GM12873 (cell line): Measurements from ENCODE around the gene NCLN.

Source experiments
- TF ChIP-seq, protein P1 (sequence below): IDR thresholded peaks from 2 replicates; pipeline ENCODE4 v1.5.1; 2012; ENCODE audit warnings: low read depth, mild to moderate bottlenecking, moderate library complexity, low read length, control low read depth; ENCODE audit not compliant: insufficient read depth; ENCODE audit errors: missing control alignments

Gene NCLN

DNA sequence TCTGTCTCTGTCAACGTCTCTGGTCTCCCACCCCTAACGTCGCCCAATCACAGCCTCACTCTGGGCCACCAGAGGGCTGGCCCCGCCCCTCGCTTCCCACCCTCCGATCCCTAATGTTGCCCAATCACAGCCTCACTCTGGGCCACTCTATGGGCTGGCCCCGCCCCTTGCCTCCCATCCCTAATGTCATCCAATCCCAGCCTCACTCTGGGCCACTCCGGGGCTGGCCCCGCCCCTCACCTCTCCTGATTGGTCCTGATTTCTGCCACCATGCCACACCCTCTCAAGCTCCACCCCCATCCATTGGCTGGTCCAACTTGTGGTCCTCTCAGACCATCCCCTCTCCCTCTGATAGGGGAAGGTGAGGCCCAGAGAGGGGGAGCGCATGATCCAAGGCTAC is 63.7 kb downstream of the NCLN start:
- TF ChIP-seq, protein P1, sequence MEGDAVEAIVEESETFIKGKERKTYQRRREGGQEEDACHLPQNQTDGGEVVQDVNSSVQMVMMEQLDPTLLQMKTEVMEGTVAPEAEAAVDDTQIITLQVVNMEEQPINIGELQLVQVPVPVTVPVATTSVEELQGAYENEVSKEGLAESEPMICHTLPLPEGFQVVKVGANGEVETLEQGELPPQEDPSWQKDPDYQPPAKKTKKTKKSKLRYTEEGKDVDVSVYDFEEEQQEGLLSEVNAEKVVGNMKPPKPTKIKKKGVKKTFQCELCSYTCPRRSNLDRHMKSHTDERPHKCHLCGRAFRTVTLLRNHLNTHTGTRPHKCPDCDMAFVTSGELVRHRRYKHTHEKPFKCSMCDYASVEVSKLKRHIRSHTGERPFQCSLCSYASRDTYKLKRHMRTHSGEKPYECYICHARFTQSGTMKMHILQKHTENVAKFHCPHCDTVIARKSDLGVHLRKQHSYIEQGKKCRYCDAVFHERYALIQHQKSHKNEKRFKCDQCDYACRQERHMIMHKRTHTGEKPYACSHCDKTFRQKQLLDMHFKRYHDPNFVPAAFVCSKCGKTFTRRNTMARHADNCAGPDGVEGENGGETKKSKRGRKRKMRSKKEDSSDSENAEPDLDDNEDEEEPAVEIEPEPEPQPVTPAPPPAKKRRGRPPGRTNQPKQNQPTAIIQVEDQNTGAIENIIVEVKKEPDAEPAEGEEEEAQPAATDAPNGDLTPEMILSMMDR = no peak

DNA sequence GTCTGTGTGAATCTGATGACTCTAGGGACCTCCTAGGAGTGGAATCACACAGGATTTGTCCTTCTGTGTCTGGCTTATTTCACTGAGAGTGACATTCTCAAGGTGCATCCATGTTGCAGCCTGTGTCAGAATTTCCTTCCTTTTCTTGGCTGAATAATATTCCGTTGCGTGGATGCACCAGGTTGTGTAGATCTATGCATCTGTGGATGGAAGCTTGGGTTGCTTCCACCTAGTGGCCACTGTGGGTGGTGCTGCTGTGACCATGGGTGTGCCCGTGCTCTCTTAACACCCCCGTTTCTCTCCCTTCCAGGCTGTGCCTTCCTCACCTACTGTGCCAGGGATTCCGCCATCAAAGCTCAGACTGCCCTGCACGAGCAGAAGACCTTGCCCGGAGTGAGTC is 64.9 kb downstream of the NCLN start:
- TF ChIP-seq, protein P1 = peak; percentile 87

DNA sequence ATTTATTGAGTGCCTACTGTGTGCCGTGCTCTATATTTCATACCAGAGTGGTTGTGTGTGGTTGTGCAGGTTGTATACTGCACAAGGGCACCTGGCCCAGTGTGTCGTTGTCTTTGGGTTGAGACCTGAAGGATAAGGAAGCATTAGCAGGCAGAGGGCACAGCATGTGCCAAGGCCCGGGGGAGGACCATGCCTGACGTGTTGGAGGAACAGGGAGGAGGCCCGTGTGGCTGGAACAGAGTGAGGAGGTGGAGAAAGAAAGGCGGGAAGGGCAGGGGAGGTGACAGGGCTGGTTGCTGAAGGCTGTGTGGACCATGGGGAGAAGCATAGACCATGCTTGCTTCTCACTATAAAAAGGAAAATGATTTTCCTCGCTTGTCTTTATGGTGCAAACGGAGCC is 65.5 kb downstream of the NCLN start:
- TF ChIP-seq, protein P1 = no peak

DNA sequence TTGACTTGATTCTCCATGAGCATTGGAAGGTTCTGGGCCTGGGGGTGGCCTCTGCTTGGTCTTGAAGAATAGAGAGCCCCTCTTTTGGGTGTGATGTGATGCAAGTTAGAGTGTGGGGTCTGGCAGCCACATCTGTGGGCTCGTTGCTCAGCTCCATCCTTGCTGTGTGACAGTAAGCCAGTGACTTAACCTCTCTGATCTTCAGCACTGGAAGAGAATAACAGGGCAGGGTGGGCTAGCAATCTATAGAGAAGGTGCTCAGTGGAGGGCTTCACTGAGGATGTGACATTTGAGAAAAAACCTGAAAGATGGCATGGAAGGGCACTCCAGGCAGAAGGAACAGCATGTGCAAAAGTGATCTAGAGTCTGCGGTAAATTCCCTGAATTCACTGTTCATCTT is 66.9 kb downstream of the NCLN start:
- TF ChIP-seq, protein P1 = no peak

DNA sequence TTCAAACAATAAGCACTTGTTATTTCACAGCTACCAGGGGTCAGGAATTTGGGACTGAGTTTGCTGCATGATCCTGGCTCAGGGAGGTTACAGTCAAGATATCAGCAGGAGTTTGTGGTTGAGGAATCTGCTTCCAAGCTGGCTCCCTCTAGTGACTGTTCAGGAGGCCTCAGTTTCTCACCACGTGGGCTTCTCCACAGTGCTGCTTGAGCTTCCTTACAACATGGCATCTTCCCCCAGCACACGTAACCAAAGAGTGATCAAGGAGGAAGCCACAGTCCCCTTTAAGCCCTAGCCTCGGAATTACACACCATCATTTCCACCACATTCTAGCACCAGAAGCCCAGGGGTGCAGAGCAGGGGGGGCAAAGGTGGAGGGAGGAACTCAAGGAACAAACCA is 67.5 kb downstream of the NCLN start:
- TF ChIP-seq, protein P1 = peak; percentile 23

DNA sequence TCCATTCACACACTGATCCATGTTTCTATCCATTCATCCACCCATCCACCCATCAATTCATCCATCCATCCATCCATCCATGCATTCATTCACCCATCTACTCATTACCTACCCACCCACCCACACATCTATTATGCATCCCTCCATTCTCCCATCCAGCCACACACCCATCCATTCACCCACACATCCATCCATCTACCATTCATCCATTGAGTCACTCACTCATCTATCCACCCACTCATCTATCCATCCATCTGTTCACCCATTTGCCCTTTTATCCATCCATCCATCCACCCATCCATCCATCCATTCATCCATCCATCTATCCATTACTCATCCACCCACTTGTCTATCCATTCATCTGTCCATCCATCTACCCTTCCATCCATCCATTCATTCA is 68.8 kb downstream of the NCLN start:
- TF ChIP-seq, protein P1 = no peak

DNA sequence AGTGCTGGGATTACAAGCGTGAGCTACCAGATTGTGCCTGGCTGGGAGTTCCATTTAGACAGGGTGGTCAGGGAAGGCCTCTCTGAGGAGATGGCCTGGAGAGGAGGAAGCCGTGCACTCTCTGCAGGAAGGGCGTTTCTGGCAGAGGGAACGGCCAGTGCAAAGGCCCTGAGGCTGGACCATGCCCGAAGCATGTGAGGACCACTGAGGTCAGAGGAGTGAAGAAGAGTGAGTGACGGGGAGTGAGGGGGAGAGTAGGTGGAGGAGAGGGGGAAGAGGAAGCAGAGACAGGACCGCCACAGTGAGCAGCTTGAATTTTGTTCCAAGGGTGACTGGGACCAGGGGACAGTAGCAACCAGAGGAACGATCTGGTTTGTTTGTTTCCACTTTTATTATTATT is 71.3 kb downstream of the NCLN start:
- TF ChIP-seq, protein P1 = no peak
